ENCODE data around the gene PFKM.

PFKM gene

DNA sequence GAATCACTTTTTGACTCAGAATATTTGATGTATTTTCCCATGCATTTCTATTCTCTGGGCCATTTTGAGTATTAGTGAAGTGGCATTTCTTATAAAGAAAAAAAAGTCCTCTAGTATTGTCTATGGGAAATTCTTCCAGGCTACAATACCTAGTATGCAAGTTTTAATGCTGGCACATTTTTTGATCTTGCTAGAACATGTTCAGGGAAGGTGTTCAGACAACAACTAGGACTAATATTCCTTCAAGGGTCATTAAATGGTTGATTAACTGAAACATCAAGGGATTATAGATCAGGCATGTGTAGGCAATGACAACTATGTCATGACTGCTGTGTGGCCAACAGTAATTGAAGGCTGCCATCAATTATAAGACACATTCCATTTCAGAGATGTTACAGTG is 71.9 kb downstream of the PFKM start:
- no peak for DNase-seq

DNA sequence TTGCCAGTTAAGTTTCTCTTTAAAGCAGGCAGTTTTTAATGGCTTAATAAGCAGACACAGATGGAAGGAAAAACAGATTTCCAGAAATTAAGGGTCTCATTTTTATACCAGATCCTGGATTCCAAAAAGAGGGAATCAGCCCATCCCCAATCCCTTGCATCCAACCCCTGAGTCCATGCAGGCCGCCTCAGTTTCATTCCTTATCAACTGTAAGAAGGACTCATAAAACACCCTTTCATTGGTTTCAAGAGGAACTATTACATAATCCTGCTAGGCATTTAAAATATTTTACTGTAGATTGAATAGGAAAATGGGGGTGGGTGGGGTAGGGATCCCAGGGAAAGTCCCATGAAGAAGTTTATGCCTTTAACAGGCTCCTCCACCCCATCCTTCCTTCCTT is 73.7 kb downstream of the PFKM start:
- DNase-seq, result no peak

DNA sequence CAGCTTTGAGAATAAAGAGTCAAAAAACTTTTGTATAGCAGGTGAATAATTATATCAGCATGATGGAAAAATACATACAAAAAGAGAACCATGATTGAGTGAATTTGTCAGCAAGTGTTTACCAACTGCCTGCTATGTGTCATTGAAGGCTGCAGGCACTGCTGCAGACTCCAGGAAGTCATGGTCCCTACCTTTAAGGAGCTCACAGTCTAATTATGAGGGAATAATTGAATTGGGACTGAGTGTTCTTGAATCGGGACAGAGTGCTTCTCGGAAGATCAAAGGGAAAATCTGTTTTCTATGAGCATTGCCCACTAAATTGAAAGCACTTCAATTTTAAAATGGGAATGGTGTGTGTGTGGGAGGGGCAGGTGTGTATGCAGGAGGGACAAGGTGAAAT is 74.5 kb downstream of the PFKM start:
- DNase-seq, result no peak

DNA sequence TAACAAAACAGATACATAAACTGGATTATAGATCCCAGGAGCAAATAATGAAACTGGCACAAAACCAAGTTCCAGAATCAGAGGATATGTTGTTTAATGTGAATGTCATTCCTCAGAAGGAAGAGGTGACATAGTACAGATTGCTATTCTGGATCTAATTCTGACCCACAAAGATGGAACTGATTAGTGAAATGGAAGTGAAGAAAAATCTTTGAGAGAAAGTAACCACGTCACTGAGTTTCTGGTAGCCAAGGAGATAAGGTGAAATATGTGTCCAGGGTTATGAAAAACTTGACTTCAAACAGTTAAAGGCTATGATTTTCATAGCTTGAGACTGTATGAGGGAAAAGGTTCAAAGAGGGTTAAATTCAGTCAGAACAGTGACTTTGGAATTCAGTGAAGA is 75.6 kb downstream of the PFKM start:
- DNase-seq, result no peak
